Smooth muscle cell (in vitro differentiated cells): Measurements from ENCODE around the gene NEU4. TPM values are rescaled to one million over a fixed set of nuclear protein-coding genes. Genes with fewer than 3 reads are reported as not detected.

Experiments used
- DNase-seq: peaks from one replicate; lab custom pipeline; 2025; ENCODE audit not compliant: unreplicated experiment; lab: John Stamatoyannopoulos, UW
- H2AFZ ChIP-seq: fragments of 200-600 bp; sonication (generic); 2 replicates; pipeline ENCODE4 v1.6.0; 2016; ENCODE audit warnings: antibody characterized with exemption, low read depth, mild to moderate bottlenecking
- H3F3A ChIP-seq: fragments of 200-600 bp; sonication (generic); 2 replicates; pipeline ENCODE4 v1.6.0; 2017; ENCODE audit warnings: antibody characterized with exemption, low read depth
- H3K27ac ChIP-seq: fragments of 200-600 bp; sonication (generic); 2 replicates; pipeline ENCODE4 v1.5.1; 2016; ENCODE audit warnings: low read depth, mild to moderate bottlenecking
- H3K27me3 ChIP-seq: fragments of 200-600 bp; sonication (generic); 2 replicates; pipeline ENCODE4 v1.6.1; 2016; ENCODE audit warnings: low read depth, mild to moderate bottlenecking
- H3K36me3 ChIP-seq: fragments of 200-600 bp; sonication (generic); 2 replicates; pipeline ENCODE4 v1.5.1; 2016; ENCODE audit warnings: low read depth
- H3K4me1 ChIP-seq: fragments of 200-600 bp; sonication (generic); 2 replicates; pipeline ENCODE4 v1.5.1; 2016; ENCODE audit warnings: low read depth
- H3K4me2 ChIP-seq: fragments of 200-600 bp; sonication (generic); 2 replicates; pipeline ENCODE4 v1.6.0; 2016; ENCODE audit warnings: mild to moderate bottlenecking
- H3K4me3 ChIP-seq: fragments of 200-600 bp; sonication (generic); 2 replicates; pipeline ENCODE4 v1.5.1; 2016; ENCODE audit warnings: mild to moderate bottlenecking
- H3K79me2 ChIP-seq: fragments of 200-600 bp; sonication (generic); 2 replicates; pipeline ENCODE4 v1.6.0; 2016; ENCODE audit warnings: low read depth, mild to moderate bottlenecking
- H3K9ac ChIP-seq: fragments of 200-600 bp; sonication (generic); 2 replicates; pipeline ENCODE4 v1.6.0; 2016; ENCODE audit warnings: low read depth
- H3K9me3 ChIP-seq: fragments of 200-600 bp; sonication (generic); replicated peaks from 2 replicates; pipeline ENCODE4 v1.5.1; 2016; ENCODE audit warnings: low read depth
- H4K20me1 ChIP-seq: fragments of 200-600 bp; sonication (generic); 2 replicates; pipeline ENCODE4 v1.6.0; 2016; ENCODE audit warnings: low read depth
- WGBS: methylation state at CpG from one replicate; pipeline ENCODE4 v1.1.7; 2016; ENCODE audit warnings: low lambda C conversion rate; 5-methylcytosine and 5-hydroxymethylcytosine counted together
- polyA plus RNA-seq: library from polyadenylated mRNA; unstranded; fragments of >200 nt; fragmentation: Nextera tagmentation; extraction: Ambion mirVana; gene quantifications from 2 replicates; pipeline ENCODE4 v1.2.1, GENCODE V29; 2016
- total RNA-seq: library from RNA; depleted of rRNA; stranded (reverse); fragments of >200 nt; gene quantifications from 2 replicates; pipeline ENCODE4 v1.2.3, GENCODE V29; 2014
- TF ChIP-seq, protein P1 (sequence below): fragments of 200-600 bp; sonication (generic); IDR thresholded peaks from 2 replicates; pipeline ENCODE4 v1.5.1; 2017; ENCODE audit warnings: borderline replicate concordance, mild to moderate bottlenecking, antibody characterized with exemption; ENCODE audit not compliant: insufficient read depth, poor library complexity, severe bottlenecking

Gene NEU4
- total and polyA plus RNA-seq, 2 experiments from 2014 or later, result 0.10 TPM; not detected in 1

DNA sequence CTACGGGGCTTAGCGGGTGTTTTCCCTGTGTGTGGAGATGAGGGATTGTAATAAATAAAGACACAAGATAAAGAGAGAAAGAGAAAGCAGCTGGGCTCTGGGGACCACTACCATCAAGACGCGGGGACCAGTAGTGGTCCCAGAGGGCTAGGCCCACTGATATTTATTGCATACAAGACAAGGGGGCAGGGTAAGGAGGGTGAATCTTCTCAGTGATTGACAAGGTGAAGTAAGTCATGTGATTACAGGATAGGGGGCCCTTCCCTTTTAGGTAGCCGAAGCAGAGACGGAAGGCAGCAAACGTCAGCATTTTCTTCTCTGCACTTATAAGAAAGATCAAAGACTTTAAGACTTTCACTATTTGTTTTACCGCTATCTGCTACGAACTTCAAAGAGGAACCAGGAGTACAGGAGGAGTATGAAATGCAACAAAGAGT, 36.9 kb upstream of the NEU4 start:
- peaks cover 25% of the 10 kb centered on the region for H3K4me1 ChIP-seq
- H3K4me3 ChIP-seq, result no peak overlapping the region
- DNase-seq, result no peak
- H2AFZ ChIP-seq, result no peak overlapping the region
- no peaks in the 10 kb centered on the region for H3K36me3 ChIP-seq
- H3K27ac ChIP-seq, result no peak overlapping the region
- H3K79me2 ChIP-seq, result no peaks in the 10 kb centered on the region
- TF ChIP-seq, protein P1, sequence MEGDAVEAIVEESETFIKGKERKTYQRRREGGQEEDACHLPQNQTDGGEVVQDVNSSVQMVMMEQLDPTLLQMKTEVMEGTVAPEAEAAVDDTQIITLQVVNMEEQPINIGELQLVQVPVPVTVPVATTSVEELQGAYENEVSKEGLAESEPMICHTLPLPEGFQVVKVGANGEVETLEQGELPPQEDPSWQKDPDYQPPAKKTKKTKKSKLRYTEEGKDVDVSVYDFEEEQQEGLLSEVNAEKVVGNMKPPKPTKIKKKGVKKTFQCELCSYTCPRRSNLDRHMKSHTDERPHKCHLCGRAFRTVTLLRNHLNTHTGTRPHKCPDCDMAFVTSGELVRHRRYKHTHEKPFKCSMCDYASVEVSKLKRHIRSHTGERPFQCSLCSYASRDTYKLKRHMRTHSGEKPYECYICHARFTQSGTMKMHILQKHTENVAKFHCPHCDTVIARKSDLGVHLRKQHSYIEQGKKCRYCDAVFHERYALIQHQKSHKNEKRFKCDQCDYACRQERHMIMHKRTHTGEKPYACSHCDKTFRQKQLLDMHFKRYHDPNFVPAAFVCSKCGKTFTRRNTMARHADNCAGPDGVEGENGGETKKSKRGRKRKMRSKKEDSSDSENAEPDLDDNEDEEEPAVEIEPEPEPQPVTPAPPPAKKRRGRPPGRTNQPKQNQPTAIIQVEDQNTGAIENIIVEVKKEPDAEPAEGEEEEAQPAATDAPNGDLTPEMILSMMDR, result no peak
- no peaks in the 10 kb centered on the region for H4K20me1 ChIP-seq
- WGBS, result 59% methylated on average over 9 of the region's 9 CpGs
- no peaks in the 10 kb centered on the region for H3F3A ChIP-seq
- no peaks in the 10 kb centered on the region for H3K9me3 ChIP-seq
- H3K27me3 ChIP-seq, result no peaks in the 10 kb centered on the region
- no peak overlapping the region for H3K9ac ChIP-seq
- H3K4me2 ChIP-seq, result no peak overlapping the region

DNA sequence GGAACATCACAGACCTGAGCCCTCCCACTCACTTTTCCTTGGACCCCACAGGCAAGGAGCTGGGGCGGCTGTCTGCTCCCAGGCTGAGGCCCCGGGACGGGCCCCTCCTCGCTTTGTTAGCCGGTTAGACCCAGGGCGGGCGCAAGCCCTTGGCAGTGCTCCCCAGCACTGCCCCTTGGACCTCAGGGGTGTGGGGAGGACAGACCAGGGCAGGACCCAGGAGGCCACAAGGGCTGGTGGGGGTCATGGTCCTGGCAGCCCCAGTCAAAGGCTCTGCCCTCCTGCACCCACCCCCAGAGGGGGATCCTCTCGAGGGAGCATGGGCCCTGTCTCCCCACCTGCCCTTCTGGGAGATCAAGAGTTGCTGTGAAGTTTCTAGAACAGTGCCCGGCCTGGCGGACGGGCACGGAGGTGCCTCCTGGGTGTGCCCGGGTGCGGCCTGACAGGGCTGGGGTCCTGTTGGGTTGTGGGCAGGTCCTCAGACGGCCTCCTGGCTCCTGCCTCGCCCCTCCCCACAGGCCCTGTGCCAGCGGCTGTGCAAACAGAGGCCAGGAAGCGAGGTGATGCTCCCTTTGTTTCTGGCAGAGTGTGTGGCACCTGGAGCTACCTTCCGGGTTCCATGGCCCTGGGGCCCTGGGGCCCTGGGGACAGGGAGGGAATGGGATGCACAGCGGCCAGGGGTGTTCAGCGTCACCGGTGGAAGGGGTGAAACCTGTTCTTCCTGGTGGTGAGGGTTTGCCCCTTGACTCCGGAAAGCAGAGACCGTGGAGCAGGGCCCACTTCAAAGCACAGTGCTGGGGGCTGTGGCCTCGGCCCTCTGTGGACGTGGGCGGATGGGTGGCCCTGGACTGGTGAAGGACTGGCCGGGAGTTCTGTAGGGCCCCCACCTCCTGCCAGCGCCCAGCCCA, 35.2 kb upstream of the NEU4 start:
- H3K27ac ChIP-seq, result no peak overlapping the region
- no peaks in the 10 kb centered on the region for H4K20me1 ChIP-seq
- H3K4me3 ChIP-seq, result no peak overlapping the region
- no peak for DNase-seq
- H3K4me1 ChIP-seq, result peaks cover 25% of the 10 kb centered on the region
- H3K4me2 ChIP-seq, result no peak overlapping the region
- no peak overlapping the region for H2AFZ ChIP-seq
- TF ChIP-seq, protein P1, result no peak
- no peaks in the 10 kb centered on the region for H3K9me3 ChIP-seq
- H3F3A ChIP-seq, result no peaks in the 10 kb centered on the region
- H3K9ac ChIP-seq, result no peak overlapping the region
- H3K79me2 ChIP-seq, result no peaks in the 10 kb centered on the region
- H3K27me3 ChIP-seq, result no peaks in the 10 kb centered on the region
- WGBS, result 89% methylated on average over 28 of the region's 29 CpGs
- H3K36me3 ChIP-seq, result no peaks in the 10 kb centered on the region

DNA sequence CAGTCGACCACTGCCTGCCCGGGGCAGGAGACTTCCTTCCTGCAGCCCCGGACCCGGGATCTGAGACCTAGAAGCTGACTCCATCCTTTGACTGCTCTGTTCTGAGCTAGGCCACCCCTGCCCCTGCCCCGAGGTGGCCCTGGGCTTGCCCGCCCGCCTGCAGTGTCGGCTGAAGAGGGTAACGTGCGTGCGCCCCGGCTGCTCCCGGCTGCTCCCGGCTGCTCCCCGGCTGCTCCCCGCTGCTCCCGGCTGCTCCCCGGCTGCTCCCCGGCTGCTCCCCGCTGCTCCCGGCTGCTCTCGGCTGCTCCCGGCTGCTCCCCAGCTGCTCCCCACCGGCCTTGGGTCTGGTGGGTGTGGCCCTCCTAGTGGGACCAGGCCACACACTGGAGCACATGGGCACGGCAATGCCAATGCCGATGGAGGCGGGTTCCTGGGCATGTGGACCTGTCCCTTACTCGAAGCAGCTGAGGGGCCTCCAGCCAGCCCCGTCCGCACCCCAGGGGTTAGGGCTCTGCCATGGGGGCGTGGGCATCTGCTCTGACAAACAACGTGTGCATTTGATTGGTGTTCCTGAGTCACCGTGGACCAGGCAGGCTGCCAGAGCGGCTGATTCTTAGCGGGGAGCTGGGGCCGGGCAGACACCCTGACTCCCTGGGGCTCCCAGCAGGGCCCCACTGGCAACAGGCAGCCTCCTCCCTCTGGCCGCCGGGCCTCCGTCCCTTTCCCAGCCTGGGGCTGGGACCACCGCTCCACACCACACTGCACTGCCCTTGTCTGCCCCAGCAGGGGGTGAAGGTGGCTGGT, 34.4 kb upstream of the NEU4 start:
- H3F3A ChIP-seq, result no peaks in the 10 kb centered on the region
- peaks cover 25% of the 10 kb centered on the region for H3K4me1 ChIP-seq
- H4K20me1 ChIP-seq, result no peaks in the 10 kb centered on the region
- H3K27ac ChIP-seq, result no peak overlapping the region
- no peaks in the 10 kb centered on the region for H3K36me3 ChIP-seq
- H3K27me3 ChIP-seq, result no peaks in the 10 kb centered on the region
- H3K9me3 ChIP-seq, result no peaks in the 10 kb centered on the region
- 82% methylated on average over 32 of the region's 40 CpGs for WGBS
- H3K4me3 ChIP-seq, result no peak overlapping the region
- H2AFZ ChIP-seq, result no peak overlapping the region
- H3K9ac ChIP-seq, result no peak overlapping the region
- no peaks in the 10 kb centered on the region for H3K79me2 ChIP-seq
- peak overlapping the region; percentile 40 for H3K4me2 ChIP-seq
- TF ChIP-seq, protein P1, result no peak
- DNase-seq, result no peak
